ENCODE measurements around the gene CTIF. TPM values are rescaled to one million over a fixed set of nuclear protein-coding genes. Genes with fewer than 3 reads are reported as not detected.

Gene CTIF
- total RNA-seq, 1 experiment from 2014 or later: 26.5 TPM

DNA sequence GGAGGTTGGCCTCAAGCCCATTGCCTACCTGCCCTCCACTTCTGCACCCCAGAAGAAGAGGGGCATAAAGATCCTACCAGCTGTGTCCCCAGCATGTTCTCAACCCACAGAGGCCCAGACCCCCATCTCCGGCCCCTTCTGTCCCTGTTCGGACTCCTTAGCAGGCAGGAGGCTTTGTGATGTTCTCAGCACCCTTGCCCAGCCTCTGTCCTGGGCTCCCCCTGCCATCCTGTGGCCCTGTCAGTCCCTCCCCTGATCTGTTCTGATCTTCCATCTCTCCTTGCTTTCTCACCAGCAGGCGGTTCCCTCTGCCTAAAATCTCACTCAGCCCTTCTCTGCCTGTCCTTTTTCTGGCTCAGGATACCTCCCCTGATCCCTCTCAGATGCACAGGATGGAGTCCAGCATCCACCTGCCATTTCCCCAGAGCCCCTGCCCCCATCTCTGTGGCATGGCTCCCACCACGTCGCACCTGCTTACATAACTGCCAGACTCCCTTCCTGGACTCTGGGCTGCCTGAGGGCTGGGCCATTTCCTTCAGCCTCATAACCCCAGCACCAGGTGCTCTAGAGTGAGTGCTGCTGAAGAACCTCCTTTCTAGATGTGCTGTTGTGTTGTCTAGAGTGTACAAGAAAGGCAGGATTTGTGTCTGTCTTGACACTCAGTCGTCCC, 134.0 kb downstream of the CTIF start:
- CTCF ChIA-PET: no interaction called here
- no TSS peak for BruUV-seq (replicated peaks)

DNA sequence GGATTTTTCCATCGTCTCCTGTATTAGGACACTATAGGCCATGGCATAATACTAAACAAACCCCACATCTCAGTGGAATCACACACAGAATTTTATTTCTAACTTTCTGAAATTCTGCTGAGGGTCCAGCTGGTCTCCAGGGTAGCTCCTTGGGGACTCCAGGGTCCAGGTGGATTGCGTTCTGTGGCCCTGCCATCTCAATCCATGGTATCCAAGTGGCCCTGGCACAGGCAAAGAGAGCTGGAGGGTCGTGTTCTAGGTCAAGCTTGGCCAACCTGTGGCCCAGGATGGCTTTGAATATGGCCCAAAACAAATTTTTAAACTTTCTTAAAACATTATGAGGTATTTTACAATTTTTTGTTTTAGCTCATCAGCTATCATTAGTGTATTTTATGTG, 134.6 kb downstream of the CTIF start:
- ChIA-PET CTCF (interaction anchor here (1.4 kb wide), 1 partner anchor 565 kb away, joined by 3 read pairs; no protein-coding TSS in a partner anchor), POLR2A (no interaction called here)
- in situ Hi-C loops (cut with HindIII; ENCODE audit: low pct_unique_long_range_greater_than_20kb, low sequenced_read_pairs) (no loop called here), intact Hi-C loops (cut with micrococcal nuclease; ENCODE audit: unreplicated experiment) (loop anchor here (10.0 kb wide), 1 partner anchor 271 kb away; no protein-coding TSS in a partner anchor)
- H3K27ac ChIP-seq (ENCODE audit: low read length): no peak overlapping the region
- H3K4me1 ChIP-seq (ENCODE audit: control insufficient read depth, insufficient read depth, low read length): no peaks in the 10 kb centered on the region
- no peaks in the 10 kb centered on the region for H3K27me3 ChIP-seq (ENCODE audit: control insufficient read depth, insufficient read depth, low read length)
- no peak overlapping the region for H3K4me3 ChIP-seq (ENCODE audit: low read depth in 2 of 2, low read length in 2 of 2)
- DNase-seq (ENCODE audit: low read depth, low spot score): no peak
- H3K9me3 ChIP-seq (ENCODE audit: control insufficient read depth, insufficient read depth, low read depth, low read length): no peaks in the 10 kb centered on the region
- BruUV-seq (replicated peaks): no TSS peak
- no peak for TF ChIP-seq POLR2AphosphoS5 (IDR thresholded peaks at IDR 0.05; ENCODE audit: low read depth, low read length)
- TF ChIP-seq, protein P1, sequence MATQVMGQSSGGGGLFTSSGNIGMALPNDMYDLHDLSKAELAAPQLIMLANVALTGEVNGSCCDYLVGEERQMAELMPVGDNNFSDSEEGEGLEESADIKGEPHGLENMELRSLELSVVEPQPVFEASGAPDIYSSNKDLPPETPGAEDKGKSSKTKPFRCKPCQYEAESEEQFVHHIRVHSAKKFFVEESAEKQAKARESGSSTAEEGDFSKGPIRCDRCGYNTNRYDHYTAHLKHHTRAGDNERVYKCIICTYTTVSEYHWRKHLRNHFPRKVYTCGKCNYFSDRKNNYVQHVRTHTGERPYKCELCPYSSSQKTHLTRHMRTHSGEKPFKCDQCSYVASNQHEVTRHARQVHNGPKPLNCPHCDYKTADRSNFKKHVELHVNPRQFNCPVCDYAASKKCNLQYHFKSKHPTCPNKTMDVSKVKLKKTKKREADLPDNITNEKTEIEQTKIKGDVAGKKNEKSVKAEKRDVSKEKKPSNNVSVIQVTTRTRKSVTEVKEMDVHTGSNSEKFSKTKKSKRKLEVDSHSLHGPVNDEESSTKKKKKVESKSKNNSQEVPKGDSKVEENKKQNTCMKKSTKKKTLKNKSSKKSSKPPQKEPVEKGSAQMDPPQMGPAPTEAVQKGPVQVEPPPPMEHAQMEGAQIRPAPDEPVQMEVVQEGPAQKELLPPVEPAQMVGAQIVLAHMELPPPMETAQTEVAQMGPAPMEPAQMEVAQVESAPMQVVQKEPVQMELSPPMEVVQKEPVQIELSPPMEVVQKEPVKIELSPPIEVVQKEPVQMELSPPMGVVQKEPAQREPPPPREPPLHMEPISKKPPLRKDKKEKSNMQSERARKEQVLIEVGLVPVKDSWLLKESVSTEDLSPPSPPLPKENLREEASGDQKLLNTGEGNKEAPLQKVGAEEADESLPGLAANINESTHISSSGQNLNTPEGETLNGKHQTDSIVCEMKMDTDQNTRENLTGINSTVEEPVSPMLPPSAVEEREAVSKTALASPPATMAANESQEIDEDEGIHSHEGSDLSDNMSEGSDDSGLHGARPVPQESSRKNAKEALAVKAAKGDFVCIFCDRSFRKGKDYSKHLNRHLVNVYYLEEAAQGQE (IDR thresholded peaks at IDR 0.05; ENCODE audit: insufficient read depth in 1 of 2, low read depth in 2 of 2, low read length in 1 of 2): no peak
- no peak for TF ChIP-seq SIN3A (IDR thresholded peaks at IDR 0.05; ENCODE audit: borderline replicate concordance, insufficient read depth, low read depth, low read length)
- TF ChIP-seq, protein P2, sequence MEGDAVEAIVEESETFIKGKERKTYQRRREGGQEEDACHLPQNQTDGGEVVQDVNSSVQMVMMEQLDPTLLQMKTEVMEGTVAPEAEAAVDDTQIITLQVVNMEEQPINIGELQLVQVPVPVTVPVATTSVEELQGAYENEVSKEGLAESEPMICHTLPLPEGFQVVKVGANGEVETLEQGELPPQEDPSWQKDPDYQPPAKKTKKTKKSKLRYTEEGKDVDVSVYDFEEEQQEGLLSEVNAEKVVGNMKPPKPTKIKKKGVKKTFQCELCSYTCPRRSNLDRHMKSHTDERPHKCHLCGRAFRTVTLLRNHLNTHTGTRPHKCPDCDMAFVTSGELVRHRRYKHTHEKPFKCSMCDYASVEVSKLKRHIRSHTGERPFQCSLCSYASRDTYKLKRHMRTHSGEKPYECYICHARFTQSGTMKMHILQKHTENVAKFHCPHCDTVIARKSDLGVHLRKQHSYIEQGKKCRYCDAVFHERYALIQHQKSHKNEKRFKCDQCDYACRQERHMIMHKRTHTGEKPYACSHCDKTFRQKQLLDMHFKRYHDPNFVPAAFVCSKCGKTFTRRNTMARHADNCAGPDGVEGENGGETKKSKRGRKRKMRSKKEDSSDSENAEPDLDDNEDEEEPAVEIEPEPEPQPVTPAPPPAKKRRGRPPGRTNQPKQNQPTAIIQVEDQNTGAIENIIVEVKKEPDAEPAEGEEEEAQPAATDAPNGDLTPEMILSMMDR (IDR thresholded peaks at IDR 0.05): no peak
- TF ChIP-seq TCF7L2 (IDR thresholded peaks at IDR 0.05; ENCODE audit: low read depth, low read length): no peak
- ATAC-seq: no peak
- H3K36me3 ChIP-seq (ENCODE audit: control insufficient read depth, insufficient read depth, low read length): no peaks in the 10 kb centered on the region

More for the DNA sequence above, 134.0 kb downstream of the CTIF start:
- TF ChIP-seq, protein P1 (IDR thresholded peaks at IDR 0.05; ENCODE audit: insufficient read depth in 1 of 2, low read depth in 2 of 2, low read length in 1 of 2): no peak
- H3K9me3 ChIP-seq (ENCODE audit: control insufficient read depth, insufficient read depth, low read depth, low read length): no peaks in the 10 kb centered on the region
- H3K4me3 ChIP-seq (ENCODE audit: low read depth in 2 of 2, low read length in 2 of 2): no peak overlapping the region
- POLR2A ChIA-PET: no interaction called here
- intact Hi-C loops (cut with micrococcal nuclease; ENCODE audit: unreplicated experiment): loop anchor here (10.0 kb wide), 1 partner anchor 272 kb away; no protein-coding TSS in a partner anchor
- in situ Hi-C loops (cut with HindIII; ENCODE audit: low pct_unique_long_range_greater_than_20kb, low sequenced_read_pairs): no loop called here
- ATAC-seq (no peak), DNase-seq (ENCODE audit: low read depth, low spot score) (no peak)
- no peaks in the 10 kb centered on the region for H3K36me3 ChIP-seq (ENCODE audit: control insufficient read depth, insufficient read depth, low read length)
- no peaks in the 10 kb centered on the region for H3K4me1 ChIP-seq (ENCODE audit: control insufficient read depth, insufficient read depth, low read length)
- H3K27me3 ChIP-seq (ENCODE audit: control insufficient read depth, insufficient read depth, low read length): no peaks in the 10 kb centered on the region
- no peak overlapping the region for H3K27ac ChIP-seq (ENCODE audit: low read length)
